HG03060 (cell line): ENCODE results near the gene CHD5.

Experiments used
- ATAC-seq: cut with Tn5 transposase; IDR thresholded peaks from one replicate; pipeline ENCODE4 v1.9.1; 2021; ENCODE audit warnings: low read depth, moderate number of reproducible peaks; ENCODE audit not compliant: unreplicated experiment

CHD5 gene

DNA sequence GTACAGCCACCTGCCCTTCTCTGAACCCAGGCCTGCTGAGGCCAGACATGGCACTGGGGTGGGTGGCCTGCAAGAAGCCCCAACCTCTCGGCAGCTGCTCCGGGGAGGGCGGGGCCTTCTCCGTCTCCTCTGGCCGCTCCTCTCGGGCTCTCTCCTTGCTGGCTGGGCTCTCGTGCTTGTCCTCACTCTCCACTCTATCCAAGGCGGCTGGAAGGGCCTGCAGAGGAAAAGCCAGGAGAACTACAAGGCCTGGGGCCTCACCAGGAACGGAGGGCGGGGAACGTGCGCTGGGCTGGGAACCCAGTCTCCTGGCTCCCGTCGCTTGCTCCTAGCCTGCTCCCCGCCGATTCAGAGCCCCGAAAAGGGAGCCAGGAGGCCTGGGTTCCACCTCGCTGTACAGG, 59.1 kb downstream of the CHD5 start:
- no peak for ATAC-seq

DNA sequence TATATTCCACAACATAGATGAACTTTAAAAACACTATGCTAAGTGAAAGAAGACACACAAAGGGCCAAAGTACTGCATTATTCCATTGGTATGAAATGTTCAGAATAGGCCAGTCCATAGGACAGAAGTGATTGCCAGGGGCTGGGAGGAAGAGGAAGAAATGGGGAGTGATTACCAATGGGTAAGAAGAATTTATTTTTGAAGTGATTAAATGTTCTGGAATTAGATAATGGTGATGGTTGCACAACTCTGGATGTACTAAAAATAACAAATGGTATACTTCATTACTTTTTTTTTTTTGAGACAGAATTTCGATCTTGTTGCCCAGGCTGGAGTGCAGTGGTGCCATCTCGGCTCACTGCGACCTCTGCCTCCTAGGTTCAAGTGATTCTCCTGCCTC, 61.7 kb downstream of the CHD5 start:
- ATAC-seq: no peak

DNA sequence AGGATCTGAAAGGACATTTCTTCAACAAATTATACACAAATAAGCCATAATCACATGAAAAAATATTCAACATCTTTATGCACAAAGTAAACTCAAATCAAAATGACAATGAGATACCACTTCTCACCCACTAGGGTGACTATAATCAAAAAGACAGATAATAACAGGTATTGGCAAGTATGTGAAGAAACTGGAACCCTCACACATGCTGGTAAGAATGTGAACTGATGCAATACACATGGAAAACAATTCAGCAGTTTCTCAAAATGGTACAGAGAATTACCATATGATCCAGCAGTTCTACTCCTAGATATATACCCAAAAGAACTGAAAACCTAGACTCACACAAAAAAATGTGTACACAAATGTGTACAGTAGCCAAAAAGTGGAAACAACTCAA, 62.5 kb downstream of the CHD5 start:
- ATAC-seq: no peak

DNA sequence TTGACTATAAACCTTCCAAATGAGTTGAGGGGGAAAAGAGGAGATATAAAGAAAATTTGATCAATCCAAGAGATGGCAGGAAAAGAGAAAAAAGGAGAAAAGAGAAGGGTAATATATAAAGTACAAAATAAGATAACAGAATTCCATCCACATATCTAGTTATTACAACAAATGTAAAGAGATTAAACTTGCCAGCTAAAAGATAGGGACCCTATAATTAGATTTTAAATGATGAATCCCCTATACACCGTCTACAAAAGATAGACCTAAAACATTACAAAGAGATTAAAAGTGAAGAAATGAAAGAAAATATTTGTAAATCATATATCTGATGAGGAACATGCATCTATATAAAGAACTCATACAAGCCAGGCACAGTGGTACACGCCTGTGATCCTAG, 63.1 kb downstream of the CHD5 start:
- no peak for ATAC-seq

DNA sequence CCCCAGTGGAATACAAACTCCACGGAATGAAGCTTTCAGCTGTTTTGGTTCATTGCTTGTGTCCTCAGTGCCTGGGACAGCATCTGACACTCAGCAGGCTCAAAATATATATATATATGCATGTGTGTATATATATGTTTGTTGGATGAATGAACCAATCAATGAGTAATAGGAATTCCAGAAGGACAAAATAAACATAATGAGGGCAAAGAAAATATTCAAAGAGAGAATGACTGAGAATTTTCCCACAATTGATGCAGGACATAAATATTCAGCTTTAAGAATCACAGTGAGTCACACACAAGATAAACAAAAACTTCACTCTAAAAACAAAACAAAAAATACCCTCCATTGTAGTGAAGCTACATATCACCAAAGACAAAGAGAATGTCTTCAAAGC, 64.0 kb downstream of the CHD5 start:
- ATAC-seq: no peak

DNA sequence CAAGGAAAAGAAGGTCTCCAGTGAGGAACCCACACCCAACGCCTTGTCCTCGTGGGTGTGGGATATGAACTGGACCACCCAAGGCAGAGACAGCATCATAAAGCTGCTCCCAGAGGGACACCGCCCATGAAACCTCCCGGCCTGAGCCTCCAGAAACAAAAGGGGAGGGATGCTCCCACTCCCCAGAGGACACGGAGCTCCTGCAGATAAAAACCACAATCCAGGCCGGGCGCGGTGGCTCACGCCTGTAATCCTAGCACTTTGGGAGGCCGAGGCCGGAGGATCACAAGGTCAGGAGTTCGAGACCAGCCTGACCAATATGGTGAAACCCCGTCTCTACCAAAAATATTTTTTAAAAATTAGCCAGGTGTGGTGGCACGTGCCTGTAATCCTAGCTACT, 66.4 kb downstream of the CHD5 start:
- ATAC-seq: no peak

DNA sequence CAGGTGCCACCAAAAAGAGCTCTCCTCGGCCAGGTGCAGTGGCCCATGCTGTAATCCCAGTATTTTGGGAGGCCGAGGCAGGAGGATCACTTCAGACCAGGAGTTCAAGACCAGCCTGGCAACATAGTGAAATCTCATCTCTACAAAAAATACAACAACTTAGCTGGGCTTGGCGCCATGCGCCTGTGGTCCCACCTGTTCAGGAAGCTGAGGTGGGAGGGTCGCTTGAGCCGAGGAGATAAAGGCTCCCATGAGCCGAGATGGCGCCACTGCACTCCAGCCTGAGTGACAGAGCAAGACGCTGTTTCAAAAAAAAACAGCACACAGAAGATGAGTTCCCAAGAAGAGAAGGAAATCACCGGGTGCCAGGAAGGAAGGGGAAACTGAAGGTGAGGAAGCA, 67.0 kb downstream of the CHD5 start:
- ATAC-seq: no peak

DNA sequence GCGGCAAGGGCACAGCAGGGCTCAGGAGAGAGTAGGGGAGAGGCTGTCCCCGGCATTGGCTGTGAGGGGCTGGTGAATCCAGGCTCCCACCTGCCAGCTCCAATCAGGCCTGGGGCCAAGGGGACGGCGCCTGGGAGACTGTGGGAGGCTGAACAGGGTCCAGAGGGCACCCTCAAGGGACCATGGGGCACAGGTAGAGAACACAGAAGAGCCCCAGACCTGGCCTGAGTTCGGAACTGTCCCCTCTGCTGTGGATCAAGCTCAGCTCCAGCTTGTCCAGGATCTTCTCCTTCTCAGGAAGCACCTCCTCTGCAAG, 67.5 kb downstream of the CHD5 start:
- ATAC-seq: no peak

DNA sequence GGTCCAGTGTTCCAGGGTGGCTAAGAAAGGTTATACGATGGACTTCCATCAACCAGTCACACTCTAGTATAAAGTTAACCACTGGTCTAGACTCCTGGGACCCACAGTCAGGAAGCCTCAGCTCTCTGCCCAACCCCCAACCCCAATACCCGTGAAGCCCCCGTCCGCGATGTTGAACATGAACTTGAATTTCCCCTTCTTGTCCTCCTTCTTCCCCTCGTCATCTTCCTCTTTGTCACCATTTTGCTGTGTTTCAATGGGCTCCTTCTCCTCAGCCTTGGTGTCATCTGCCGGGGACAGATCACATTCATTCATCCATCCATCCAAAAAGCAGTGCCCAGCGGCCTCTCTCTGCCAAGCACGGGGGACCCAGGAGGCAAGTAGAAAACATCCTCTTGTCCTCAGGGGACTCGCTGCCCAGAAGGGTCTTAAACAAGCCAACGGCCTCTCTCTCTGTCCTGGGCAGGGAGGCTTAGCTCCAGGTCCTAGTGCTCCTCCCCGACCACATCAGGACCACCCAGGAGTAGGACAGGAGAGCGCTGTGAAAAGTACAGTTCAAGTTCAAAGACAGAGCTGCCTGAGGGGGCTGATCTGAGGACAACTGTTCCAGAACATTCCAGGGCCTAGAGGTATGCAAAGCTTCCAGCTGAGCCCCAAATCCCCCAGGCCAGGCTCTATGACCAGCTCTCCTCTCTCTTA, 68.0 kb downstream of the CHD5 start:
- no peak for ATAC-seq

DNA sequence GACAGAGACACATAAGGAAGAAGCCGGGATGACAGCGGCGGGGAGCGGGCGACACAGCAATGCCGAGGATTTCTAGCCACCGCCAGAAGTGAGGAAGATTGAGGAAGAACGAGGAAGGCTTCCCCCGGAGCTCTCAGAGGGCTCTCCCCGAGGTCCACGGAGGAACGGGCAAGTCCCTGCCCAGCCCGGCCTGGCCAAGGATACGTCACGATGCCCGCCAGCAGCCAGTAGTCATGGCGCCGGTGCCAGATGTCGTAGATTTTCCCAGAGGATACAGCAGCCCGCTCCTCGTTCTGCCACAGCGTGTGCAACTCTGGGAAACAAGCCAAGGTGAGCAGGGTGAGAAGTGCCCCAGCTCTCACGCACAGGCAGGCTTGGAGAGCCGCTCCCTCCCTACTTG, 68.5 kb downstream of the CHD5 start:
- no peak for ATAC-seq

DNA sequence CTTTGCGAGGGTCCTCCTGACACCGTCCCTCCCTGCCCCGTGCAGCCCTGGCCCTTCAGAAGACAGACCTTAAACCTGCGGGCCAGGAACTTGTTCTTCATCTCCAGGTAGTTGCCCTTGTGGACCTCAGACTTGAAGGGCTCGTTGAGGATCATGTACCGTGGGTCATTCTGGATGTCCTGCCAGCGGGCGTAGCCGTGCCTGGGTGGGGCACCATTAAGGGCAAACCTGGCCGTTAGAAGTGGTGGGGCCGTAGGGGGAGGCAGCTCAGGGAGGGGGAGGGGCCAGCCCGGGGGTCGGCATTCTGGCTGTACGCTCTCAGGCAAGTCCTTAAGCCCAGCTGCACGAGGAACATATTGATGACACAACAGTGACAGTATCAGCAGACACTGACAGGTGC, 69.8 kb downstream of the CHD5 start:
- no peak for ATAC-seq

DNA sequence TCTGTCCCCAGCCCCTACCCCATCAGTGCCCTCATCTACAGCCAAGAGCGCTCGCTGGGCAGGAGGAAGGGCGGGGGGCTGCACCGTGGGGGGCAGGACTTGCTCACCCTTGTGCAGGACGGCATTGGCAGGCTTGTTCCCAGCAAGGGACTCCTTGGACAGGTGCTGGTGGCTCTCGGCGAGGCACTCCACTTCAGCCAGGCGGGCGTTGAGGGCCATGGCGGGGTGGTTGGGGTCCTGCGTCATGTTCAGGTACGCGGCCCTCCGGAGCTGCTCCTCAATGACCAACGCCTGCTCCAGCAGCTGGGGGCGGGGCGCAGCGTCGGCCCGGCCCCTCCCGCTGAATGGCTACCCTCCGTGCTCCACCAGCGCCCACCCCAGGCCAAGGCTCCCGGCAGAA, 70.4 kb downstream of the CHD5 start:
- ATAC-seq: no peak

DNA sequence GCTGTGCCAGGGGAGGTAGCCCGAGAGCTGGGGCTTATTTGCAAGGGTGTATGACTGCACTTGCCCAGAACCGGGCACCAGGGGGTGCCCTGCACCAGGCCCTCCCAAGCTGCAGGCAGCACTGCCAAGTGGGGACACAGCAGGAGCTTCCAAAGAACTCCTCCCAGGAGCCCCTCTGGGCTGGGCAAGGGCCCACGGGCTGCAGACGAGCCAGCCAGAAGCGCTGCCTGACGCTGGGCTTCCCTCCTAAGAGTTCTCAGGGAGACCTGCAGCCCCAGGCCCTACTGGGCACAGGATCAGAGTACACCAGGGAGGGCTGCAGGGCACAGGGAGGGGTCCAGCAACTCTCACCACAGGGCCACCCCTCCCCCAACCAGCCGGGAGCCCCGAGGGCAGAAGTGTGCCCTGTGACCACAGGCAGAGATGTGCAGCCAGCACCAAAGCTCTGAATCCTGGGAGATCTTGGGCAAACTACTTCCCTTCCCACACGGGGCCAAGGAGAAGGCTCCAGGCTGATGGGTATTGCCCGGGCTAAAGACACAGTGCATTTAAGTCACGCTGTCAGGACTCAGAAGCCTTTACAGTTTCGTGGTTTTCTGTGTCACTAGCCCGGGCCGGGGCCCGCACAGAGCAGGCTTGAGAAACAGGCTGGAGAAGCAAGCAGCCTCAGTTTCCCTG, 71.0 kb downstream of the CHD5 start:
- no peak for ATAC-seq

DNA sequence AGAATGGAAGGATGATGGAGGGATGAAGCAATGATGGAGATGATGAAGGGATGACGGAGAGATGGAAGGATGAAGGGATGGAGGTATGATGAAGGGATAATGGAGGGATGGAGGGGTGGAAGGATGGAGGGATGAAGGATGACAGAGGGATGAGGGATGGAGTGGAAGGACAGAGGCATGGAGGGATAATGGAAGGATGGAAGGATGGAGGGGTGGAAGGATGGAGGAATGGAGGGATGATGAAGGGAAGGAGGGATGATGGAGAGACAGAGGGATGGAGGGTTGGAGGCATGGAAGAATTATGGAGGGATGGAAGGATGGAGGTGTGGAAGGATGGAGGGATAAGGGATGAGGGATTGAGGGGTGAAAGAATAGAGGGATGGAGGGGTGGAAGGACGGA, 71.6 kb downstream of the CHD5 start:
- no peak for ATAC-seq

DNA sequence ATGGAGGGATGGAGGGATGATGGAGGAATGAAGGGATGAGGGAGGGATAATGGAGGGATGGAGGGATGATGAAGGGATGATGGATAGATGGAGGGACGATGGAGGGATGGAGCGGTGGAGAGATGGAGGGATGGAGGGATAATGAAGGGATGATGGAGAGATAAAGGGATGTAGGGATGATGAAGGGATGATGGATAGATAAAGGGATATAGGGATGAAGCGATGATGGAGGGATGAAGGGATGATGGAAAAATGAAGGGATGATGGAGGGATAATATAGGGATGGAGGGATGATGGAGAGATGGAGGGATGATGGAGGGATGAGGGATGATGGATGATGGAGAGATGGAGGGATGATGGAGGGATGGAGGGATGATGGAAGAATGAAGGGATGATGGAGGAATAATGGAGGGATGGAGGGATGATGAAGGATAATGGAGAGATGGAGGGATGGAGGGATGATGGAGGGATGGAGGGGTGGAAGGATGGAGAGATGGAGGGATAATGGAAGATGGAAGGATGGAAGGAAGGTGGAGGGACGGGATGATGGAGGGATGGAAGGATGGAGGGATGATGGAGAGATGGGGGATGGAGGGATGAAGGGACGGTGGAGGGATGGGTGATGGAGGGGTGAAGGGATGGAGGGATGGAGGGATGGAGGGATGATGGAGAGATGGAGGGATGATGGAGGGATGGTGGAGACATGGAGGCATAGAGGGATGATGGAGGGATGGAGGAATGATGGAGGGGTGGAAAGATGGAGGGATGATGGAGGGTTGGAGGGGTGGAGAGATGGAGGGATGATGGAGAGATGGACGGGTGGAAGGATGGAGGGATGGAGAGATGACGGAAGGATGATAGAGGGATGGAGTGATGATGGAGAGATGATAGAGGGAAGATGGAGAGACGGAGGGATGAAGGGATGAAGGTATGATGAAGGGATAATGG, 72.4 kb downstream of the CHD5 start:
- ATAC-seq: no peak

DNA sequence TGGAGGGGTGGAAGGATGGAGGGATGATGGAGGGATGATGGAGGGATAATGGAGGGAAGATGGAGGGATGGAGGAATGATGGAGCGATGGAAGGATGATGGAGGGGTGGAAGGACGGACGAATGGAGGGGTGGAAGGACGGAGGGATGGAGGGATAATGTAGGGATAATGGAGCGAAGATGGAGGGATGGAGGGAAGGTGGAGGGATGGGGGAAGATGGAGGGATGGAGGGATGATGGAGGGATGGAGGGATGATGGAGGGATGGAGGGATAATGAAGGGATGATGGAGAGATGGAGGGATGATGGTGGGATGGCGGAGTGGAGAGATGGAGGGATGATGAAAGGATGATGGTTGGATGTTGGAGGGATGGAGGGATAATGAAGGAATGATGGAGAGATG, 73.1 kb downstream of the CHD5 start:
- no peak for ATAC-seq

DNA sequence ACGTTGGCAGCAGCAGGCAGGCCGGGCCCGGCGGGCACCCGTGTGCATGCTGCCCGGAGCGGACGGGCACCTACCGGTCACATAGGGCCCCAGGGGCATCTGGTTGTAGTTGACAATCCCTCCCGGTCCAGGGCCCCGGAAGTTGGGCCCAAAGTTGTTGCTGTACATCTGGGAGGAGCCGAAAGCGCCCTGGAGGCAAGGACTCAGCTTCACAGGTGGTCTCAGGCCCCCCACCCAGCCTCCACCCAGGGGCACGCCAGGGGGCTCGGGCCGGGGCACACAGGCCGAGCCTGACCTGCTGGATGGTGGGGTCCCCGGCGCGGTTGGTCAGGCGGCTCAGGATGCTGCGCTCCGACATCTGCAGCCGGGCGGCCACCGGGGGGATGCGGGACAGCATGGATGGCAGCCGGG, 73.8 kb downstream of the CHD5 start:
- ATAC-seq: no peak

DNA sequence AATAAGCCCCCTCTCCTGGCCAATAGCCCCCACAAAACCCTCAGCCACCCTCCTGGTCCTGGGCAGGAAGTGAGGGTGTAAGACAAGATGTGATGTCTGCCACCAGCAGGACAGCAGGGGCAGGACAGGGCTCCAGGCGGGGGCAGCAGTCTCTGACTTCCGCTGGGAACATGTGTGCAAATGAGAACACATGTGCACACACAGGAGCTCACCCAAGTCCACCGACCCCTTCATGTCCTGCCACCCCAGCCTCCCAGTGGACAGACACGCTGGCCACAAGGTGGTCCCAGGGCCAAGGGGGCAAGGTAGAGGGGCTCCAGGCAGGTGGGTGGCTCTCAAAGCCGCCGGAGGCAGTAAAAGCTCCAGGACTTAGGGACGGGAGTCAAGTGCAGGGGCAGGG, 74.4 kb downstream of the CHD5 start:
- ATAC-seq: no peak

DNA sequence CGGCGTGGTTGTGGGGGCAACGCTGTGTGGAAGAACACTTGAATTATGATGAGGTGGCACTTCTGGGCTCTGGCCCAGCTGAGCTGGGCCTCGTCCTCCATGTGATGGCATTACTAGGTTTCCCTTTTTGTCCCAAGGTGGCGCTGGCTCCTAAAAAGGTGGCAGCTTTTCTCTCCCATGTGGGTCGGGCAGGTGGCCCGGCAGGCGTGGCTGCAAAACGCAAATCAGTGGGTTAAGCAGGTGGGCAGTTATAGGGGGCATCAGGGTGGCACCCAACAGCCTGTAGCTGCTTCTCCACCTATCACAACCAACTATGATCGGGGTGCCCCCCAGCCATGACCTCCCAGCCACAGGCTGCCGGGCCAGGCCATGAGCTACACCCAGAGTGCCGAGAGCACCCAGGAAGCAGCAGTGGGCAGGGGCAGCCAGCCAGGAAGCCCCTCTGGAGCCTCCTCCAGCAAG, 74.9 kb downstream of the CHD5 start:
- ATAC-seq: no peak

DNA sequence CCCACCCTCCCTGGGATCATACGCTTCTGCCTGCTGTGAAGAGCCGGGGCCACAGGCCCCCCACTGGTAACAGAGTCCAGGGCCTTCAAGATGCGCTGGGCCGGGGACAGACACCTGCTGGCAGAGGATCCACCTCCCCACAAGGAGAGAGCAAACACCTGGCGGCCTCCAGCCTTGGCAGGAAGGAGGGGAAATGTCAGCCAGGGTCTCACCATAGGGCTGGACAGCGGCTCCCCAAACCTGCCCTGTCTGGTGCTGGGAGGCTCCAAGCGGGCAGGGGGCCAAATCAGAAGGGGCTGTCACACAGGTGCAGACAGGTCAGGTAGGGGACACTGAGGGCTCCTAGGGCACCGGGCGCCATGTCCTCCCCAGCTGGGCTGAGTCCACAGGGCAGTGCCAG, 75.5 kb downstream of the CHD5 start:
- ATAC-seq: no peak

DNA sequence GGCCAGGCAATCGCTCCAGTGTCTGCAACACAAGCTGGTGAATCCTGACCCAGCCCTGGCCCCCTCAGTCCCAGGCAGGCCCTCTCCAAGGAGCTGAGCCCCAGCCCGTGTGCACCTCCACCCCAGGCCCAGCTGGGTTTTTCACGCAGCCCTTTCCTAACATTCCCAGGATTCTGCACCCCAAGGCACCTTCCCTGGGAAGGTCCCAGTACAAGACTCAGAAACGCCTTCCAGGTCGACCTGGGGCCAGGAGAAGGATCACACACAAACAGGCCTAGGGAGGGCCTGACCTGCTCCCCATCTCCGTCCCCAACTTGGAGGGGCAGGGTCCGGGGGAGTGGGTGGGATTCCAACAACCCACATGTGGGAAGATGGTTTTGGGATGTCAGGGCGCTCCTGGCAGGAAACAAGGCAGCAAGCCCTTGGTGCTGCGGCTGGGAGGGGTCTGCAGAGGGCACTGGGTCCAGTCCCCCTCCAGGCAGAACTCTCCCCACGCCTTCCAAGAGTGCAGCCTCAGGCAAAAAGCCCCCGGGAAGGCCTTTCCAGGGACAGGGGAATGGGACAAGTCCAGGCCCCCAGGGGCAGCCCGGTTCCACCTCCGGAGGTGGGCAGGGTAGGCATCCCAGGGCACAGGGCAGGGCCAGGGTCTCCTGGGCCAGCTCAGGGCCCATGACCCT, 76.1 kb downstream of the CHD5 start:
- ATAC-seq: no peak
